Activated CD4-positive, CD25-positive, alpha-beta regulatory T cell treated with anti-CD3 and anti-CD28 coated beads, Interleukin-2, amount 50 U/mL, for 16 hours (primary cell): Measurements from ENCODE around the gene ZP3.
A peak's percentile ranks its signal among the peaks of the same experiment; 100 is the strongest.
"Not testable (repeated sequence)": the region's sequence is repeated elsewhere in the genome, so short reads cannot be mapped to it uniquely, and the experiment has no call there.

Experiments used
- DNase-seq: peaks from one replicate; pipeline ENCODE4 v3.0.0-alpha.2; 2020; ENCODE audit warnings: low read depth, low spot score

Gene ZP3

DNA sequence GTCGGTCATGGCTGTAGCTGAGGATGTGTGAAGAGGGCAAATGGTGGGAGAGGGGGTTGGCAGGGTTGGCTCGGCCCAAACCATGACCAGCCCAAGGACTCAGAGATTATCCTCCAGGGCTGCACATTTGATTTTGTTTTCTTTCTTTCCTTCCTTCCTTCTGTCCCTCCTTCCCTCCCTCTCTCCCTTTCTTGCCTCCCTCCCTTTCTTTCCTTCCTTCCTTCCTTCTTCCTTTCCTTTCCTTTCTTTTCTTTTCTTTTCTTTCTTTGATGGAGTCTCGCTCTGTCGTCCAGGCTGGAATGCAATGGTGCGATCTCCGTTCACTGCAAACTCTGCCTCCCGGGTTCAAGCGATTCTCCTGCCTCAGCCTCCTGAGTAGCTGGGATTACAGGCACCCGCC, 19.0 kb upstream of the ZP3 start:
- DNase-seq: no peak

DNA sequence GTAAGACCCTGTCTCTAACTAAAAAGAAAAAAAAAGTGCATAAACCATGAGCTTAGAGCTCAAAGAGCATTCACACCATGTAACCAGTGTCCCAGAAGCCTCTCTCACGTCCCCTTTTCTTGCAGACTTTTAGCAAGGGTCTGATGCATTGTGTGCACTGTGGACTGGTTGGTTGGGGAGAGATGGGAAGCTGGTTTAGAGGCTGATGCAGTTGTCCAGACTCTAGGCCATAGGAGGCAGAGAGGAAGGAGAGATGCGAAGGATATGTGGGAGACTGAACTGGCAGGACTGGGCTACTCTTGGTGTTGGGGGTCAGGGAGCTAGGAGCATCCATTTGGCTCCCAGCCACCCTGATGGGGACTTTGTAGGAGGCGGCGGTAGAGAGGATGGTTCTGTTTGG, 17.0 kb upstream of the ZP3 start:
- no peak for DNase-seq

DNA sequence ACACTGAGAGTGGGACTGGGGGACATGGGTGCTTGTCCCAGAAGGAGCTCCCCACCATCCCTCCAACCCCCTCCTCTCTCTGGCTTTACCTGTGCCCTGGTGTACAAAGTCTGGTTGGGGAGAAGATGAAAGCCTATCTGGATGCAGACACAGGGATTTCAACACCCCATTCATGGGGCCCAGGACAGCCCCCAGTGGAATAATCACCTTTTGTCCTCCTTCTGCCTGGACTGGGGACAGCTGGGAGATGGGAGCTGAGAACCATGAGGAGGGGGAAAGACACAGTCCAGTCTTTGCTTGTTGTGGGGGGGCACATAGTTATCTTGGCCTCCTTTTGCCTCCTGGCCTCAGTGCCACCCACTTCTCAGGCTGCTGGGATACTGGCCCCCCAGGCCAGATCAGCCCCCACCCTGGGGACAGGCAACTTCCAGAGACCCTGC, 16.6 kb upstream of the ZP3 start:
- DNase-seq: no peak

DNA sequence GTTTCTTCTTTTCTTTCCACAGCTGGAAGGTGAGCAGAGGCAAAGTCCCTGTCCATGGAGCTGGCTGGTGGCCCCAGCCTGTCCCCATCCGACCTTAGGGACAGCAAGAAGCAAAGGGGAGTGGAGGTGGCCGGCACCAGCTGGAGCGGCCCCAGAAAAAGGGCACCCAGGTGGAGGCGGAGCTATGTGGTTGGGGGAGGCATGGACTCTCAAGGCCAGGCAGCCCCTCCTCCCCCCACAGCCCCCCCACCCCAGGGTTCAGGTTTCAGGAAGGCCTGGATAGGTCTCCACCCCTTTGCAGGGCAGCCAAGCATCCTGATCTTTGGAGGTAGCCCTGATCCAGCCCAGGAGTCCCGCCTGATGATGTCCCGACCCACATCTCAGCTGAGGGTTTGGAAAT, 15.2 kb upstream of the ZP3 start, which contains the start of gene SSC4D:
Gene SSC4D, minus strand, starts transcription at position 161 of the 400 bp plus-strand sequence. CDS start 5,258 bp downstream, outside the sequence.
- DNase-seq: no peak

DNA sequence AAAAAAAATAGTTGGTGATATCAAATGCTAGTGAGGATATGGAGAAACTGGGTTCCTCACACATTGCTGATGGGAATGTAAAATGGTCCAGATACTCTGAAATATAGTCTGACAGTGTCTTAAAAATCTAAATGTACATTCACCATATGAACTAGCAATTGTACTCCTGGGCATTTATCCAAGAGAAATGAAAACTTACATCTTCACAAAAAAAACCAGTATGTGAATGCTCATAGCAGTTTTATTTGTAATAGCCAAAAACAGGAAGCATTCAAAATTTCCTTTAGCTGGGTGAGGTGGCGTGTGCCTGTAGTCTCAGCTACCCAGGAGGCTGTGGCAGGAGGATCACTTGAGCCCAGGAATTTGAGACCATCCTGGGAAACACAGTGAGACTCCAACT, 13.1 kb upstream of the ZP3 start:
- no peak for DNase-seq

DNA sequence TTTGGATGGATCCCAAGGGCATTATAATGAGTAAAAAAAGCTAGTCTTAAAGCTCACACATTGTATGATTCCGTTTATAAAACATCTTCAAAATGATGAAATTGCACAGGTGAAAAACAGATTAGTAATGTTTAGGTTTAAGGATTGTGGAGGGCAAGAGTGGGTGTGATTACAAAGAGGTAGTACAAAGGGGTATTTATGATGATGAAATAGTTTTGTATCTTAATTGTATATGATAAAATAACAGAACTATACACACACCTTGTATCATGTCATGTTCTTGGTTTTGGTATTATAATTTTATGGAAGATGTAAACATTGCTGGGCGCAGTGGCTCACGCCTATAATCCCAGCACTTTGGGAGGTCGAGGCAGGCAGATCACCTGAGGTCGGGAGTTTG, 12.5 kb upstream of the ZP3 start:
- DNase-seq: no peak

DNA sequence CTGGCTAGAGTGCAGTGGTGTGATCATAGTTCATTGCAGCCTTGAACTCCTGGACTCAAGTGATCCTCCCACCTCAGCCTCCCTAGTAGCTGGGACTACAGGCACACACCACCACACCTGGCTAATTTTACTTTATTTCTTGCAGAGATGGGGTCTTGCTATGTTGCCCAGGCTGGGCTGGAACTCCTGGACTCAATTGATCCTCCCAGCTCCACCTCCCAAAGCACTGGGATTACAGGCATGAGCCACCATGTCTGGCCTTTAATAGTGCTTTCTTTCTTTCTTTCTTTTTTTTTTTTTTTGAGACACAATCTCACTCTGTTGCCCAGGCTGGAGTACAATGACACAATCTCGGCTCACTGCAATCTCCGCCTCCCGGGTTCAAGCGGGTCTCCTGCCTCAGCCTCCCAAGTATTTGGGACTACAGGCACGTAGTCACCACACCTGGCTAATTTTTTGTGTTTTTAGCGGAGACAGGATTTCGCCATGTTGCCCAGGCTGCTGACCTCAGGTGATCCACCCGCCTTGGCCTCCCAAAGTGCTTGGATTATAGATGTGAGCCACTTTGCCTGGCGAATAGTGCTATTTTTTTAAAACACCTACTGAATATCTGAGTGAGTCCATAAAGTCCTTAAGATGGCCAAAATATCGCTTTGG, 7.0 kb upstream of the ZP3 start:
- DNase-seq: not testable (repeated sequence)

DNA sequence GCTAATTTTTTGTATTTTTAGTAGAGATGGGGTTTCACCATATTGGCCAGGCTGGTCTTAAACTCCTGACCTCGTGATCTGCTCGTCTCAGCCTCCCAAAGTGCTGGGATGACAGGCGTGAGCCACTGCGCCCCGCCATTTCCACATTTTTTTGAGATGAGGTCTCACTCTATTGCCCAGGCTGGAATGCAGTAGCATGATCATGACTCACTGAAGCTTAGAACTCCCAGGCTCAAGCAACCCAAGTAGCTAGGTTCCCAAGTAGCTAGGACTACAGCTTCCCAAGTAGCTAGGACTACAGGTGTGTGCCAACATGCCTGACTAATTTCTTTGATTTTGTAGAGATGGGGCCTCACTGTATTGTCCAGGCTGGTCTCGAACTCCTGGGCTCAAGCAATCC, 3.7 kb upstream of the ZP3 start:
- DNase-seq: not testable (repeated sequence)

DNA sequence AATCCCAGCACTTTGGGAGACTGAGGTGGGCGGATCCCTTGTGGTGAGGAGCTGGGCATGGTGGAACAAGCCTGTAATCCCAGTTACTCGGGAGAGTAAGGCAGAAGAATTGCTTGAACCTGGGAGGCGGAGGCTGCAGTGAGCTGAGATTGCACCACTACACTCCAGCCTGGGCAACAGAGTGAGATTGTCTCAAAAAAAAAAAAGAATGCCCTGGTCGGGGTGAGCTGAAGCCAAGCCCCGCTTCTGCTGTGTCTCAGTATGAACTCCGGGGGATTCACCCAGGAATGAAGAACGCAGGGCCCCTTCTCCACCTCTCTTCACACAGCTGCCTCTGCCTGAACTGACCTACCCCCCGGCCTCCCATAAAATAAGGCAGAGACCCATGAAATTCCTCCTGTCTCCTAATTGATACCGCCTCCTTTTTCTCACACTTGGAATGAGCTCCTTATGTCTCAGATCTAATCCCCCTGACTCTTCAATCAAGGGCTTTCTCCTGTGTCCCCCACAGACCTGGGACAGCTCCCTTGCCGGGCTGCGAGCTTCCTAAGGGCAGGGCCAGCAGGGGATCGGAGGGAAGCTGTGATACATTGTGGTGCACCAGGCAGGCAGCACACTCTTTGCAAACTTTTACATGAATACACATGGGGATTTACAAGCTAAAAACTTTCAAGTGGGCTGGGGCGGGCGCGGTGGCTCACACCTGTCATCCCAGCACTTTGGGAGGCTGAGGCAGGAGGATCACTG, 911 bp upstream of the ZP3 start:
- no peak for DNase-seq

DNA sequence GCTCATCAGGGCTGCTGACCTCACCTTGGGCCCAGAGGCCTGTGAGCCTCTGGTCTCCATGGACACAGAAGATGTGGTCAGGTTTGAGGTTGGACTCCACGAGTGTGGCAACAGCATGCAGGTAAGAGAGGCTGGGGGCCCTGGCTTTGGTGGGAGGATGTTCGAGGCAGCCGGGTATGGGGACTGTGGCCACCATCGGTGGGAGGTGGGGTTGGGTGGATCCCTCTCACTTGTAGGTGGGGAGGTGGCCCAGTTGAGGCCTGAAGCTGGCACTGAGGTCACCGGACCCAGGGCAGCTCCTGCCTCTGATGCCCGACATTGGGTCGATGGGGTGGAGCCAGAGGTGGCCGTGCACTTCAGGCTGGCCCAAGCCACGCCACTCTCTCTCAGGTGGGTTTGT, 406 bp downstream of the ZP3 start:
- no peak for DNase-seq

DNA sequence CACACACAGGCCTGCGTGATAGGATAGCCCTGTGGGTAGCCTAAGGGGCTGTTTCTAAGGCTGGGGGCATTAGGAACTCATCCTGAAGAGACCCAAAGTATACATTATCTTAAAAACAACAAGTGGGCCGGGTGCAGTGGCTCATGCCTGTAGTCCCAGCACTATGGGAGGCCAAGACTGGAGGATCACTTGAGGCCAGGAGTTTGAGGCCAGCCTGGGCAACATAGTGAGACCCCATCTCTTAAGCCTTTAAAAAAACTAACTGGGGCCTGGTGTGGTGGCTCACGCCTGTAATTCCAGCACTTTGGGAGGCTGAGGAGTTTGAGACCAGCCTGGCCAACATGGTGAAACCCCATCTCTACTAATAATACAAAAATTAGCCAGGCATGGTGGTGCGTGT, 808 bp downstream of the ZP3 start:
- not testable (repeated sequence) for DNase-seq

DNA sequence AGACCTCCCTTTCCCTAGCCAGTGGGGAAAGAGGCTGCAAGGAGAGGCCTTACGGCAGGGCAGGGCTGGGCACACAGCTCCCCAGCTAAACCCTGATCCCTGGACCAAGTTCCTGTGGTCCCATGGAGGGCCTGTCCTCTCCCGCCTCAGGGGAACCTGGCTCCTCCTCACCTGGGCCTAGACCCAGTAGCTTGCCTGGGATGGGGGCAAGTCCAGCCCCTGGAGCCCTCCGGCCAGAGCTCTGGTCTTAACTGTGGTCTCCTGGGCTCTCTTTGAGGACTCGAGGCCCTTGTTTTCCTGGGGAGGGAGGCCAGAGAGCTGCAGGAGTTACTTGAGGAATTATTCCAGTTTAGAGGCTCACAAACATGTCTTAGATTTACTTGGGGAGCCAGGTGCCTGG, 1.5 kb downstream of the ZP3 start:
- DNase-seq: no peak

DNA sequence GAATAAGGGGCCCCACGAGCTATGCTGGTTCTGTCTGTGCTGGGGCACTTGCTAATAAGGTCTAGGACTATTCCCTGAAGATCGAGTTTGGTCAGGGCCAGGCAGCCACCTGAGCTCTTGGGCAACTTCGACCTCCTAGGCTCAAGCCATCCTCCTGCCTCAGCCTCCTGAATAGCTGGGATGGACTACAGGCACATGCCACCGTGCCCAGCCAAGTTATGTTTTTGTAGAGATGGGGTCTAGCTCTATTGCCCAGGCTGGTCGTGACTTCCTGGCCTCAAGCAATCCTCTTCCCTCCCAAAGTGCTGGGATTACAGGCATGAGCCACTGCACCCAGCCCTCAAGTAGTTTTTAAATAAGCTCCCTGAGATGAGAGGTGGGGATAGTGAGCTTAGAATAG, 2.9 kb downstream of the ZP3 start:
- no peak for DNase-seq

DNA sequence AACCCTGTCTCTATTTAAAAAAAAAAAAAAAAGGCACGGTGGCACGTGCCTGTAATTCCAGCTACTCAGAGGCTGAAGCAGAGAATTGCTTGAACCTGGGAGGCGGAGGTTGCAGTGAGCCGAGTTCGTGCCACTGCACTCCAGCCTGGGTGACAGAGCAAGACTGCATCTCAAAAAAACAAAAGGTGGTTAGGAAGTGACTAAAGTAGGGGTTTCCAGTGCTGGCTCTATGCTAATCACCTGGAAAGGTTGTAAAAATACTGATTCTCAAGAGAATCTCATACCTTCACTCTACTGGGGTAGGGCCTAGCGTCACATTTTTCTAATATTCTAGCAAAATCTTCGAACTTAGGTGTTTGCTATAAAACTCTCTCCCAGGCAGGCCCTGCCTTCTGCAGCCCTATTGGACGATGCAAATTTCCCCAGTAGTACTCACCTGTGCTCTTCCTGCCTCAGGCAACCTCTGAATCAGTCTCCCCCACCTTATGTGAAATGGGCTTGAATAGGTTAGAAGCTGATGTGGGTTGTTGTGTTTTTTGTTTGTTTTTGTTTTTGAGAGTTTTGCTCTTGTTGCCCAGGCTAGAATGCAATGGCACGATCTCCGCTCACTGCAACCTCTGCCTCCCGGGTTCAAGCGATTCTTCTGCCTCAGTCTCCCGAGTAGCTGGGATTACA, 3.5 kb downstream of the ZP3 start:
- DNase-seq: no peak

DNA sequence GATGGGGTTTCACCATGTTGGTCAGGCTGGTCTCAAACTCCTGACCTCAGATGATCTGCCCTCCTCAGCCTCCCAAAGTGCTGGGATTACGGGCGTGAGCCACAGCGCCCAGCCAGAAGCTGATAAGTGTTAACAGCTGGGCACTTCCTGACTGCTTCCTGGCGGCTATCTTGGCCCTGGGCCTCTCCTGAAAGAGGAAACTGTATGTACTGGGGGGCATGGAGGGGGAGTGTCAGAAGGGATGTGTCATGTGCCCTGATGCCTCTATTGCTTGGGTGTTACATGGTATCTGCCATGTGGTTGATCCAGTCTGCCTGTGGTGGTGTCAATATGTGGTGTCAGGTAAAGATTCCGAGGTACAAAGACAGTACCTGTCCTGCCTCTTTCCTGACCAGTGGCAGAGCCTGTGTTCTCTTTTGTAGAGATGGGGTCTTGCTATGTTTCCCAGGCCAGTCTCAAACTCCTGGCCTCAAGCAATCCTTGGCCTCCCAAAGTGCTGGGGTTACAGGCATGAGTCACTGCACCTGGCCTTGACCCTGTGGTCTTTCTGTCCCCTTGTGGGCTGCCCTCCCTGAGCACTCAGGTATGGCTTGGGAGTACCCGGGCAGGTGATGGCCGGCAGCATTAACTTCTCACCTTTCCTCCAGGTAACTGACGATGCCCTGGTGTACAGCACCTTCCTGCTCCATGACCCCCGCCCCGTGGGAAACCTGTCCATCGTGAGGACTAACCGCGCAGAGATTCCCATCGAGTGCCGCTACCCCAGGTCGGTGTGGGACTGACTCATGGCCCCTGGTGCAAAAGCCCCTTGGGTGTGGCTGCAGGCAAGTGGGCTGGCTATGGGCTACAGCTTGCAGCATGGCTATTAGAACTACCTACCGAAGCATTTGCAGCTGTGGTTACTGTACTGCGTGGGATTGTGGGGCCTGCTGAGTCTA, 4.4 kb downstream of the ZP3 start:
- DNase-seq: no peak

DNA sequence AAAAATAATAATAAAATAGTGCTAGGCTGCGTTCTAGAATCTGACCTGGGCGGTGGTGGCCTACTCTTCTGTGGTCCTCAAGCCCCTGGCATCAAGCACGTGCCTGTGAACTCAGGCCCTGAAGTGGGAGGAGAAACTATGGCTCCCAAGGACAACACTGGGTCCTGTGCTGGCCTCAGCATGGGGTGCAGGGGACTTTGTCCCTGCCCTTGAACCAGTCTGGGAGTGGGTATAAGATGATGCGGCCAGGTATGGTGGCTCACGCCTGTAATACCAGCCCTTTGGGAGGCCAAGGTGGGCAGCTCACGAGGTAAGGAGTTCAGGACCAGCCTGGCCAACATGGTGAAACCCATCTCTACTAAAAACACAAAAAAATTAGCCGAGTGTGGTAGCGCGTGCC, 5.5 kb downstream of the ZP3 start:
- DNase-seq: no peak

DNA sequence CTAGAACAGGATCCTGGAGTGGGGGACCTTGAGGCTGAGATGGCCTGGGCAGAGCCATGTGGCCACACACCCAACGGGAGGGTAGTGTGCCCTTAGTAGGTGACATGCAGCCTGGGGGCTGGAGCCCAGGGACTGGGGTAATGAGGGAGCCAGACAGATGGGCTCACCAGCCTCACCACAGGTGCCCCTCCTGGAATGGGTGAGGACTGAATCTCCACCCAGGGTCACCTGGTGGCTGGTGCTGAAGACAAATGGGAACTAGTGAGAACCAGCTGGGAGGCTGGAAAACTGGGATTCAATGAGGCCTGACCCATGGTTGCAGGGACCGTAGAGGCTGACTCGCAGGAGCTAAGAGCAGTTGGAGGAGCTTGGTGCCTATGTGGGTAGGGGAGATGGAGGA, 6.1 kb downstream of the ZP3 start:
- DNase-seq: no peak

DNA sequence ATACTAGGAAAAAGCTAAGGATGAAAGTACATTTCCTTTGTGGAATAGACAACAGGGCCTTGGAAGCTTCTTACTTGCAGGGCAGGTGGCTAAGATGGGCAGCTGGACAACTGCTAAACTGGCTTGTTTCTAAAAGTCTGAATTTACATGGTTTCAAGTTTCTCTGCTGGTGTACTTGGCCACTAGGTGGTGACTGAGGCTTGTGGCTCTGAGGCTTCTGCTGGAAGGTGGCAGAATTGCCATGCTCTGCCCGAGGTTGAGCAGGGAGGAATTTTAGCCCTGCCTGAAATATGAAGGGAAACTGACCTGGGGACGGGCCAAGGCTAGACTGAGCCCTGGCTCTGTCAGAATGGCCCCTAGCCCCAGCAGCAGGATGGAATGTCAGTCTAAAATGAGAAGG, 13.1 kb downstream of the ZP3 start:
- peak; percentile 23 for DNase-seq

DNA sequence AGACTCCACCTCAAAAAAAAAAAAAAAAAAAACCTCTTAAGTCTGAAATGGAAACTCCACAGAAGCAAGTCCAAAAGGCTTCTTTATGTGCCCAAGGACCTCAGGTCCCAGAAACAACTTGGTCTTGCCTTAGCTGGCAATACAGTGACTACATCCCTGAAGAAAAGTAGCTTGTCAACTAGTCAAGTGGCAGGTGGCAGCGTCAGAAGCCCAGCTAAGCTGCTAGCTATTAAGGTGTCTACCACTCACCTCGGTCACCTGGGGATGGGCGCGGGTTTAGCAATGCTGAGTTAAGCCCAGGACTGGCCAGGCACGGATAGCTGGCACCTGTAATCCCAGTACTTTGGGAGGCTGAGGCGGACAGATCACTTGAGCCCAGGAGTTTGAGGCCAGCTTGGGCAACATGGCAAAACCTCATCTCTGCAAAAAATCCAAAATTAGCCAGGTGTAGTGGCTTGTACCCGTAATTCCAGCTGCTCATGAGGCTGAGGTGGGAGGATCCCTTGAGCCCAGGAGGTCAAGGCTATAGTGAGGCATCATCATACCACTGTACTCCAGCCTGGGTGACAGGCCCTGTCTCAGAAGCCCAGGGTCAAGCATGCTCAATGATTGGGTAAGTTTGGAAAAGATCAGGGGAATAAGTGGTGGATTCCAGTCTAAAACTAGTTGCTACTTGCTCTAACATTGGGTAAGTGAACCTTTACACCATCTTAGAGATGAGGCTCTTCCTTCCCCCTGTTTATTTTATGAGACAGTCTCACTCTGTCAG, 14.6 kb downstream of the ZP3 start:
- not testable (repeated sequence) for DNase-seq

DNA sequence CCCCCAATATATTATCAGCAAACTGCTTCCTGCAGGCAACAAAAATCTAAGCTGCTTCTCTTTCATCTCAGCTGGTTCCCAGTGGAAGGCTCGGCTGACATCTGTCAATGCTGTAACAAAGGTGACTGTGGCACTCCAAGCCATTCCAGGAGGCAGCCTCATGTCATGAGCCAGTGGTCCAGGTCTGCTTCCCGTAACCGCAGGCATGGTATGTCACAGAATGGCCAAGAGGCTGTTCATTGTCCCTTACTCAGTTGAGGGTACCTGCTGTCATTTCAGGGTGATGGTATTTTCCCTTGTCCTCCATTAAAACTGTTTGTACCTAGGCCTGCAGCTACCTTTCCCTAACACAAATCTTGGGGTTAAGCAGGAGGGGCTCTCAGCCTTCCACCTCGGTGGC, 15.7 kb downstream of the ZP3 start:
- not testable (repeated sequence) for DNase-seq

DNA sequence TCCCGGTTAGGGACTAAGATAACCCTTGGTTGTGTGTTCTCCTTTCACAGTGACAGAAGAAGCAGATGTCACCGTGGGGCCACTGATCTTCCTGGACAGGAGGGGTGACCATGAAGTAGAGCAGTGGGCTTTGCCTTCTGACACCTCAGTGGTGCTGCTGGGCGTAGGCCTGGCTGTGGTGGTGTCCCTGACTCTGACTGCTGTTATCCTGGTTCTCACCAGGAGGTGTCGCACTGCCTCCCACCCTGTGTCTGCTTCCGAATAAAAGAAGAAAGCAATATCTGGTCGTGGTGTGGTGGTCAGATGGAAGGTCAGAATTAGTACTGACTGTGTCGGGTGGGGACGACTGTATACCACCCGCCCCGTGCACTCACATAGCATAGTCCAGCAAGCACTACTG, 17.0 kb downstream of the ZP3 start:
- DNase-seq: not testable (repeated sequence)
